Uterus (tissue), 4 donors: ENCODE results near the gene HHAT. TPM values are rescaled to one million over a fixed set of nuclear protein-coding genes. Genes with fewer than 3 reads are reported as not detected.

Source experiments
- DNase-seq, 2 donors: peaks; one replicate each; pipeline ENCODE4 v3.0.0-alpha.2; 2019 to 2020
- H3K27ac ChIP-seq, 2 donors: fragments of 200-600 bp; sonication (generic); 1 replicate in 1 of 2; 2 replicates in 1 of 2; pipeline ENCODE4 v1.5.1; 2016 to 2018
- H3K27me3 ChIP-seq, 2 donors: fragments of 200-600 bp; sonication (generic); one replicate each; pipeline ENCODE4 v1.5.1; 2018 to 2019; ENCODE audit warnings: control low read depth in 1 of 2
- H3K36me3 ChIP-seq, 2 donors: fragments of 200-600 bp; sonication (generic); one replicate each; pipeline ENCODE4 v1.5.1; 2019; ENCODE audit warnings: control low read depth in 1 of 2
- H3K4me1 ChIP-seq, 2 donors: fragments of 200-600 bp; sonication (generic); one replicate each; pipeline ENCODE4 v1.5.1; 2018 to 2019; ENCODE audit warnings: control low read depth in 1 of 2
- H3K4me3 ChIP-seq, 2 donors: fragments of 200-600 bp; sonication (generic); 1 replicate in 1 of 2; 2 replicates in 1 of 2; pipeline ENCODE4 v1.5.1; 2018 to 2019; ENCODE audit warnings: mild to moderate bottlenecking in 1 of 2
- H3K9me3 ChIP-seq, 2 donors: fragments of 200-600 bp; sonication (generic); one replicate each; pipeline ENCODE4 v1.5.1; 2019; ENCODE audit warnings: control low read depth in 1 of 2
- CTCF ChIP-seq, 4 experiments: fragments of 200-600 bp in 2 of 4; fragments of 450-650 bp in 2 of 4; sonication (generic) in 2 of 4; IDR thresholded peaks; one replicate each; pipeline ENCODE4 v1.5.1; 2016 to 2019; ENCODE audit warnings: antibody characterized with exemption in 4 of 4, mild to moderate bottlenecking in 2 of 4, moderate library complexity in 1 of 4
- POLR2A ChIP-seq, 2 donors: fragments of 450-650 bp; IDR thresholded peaks; one replicate each; pipeline ENCODE4 v1.6.1; 2016; ENCODE audit warnings: antibody characterized with exemption in 2 of 2, mild to moderate bottlenecking in 1 of 2, moderate library complexity in 1 of 2
- intact Hi-C: fragments of 100-400 bp; cut with DNase I; formaldehyde crosslinking; loops from one replicate; pipeline ENCODE4 v1.15.1; 2023; ENCODE audit warnings: low total_unique reads
- total RNA-seq, 4 donors: library from RNA; depleted of rRNA in 3 of 4; stranded (reverse); fragments of >200 nt in 3 of 4; gene quantifications; one replicate each; pipeline versions ENCODE4 v1.1.0 to v1.2.4, GENCODE V29; 2014 to 2023
- donor health status: DM: yes; HTN: yes; CAD: no.

The HHAT gene
- total RNA-seq, 4 donors from 2014 or later: 0.88 to 10.9 (median 3.4) TPM

GRCh38 chr1:210483821-210484220 lies 155.1 kb downstream of the HHAT start:
- TF ChIP-seq CTCF (IDR thresholded peaks at IDR 0.05): no peak
- TF ChIP-seq POLR2A (IDR thresholded peaks at IDR 0.05): no peak
- no peaks in the 10 kb centered on the region for H3K9me3 ChIP-seq
- H3K27ac ChIP-seq: no peak overlapping the region
- no peaks in the 10 kb centered on the region for H3K27me3 ChIP-seq
- H3K4me3 ChIP-seq: no peak overlapping the region
- intact Hi-C loops: no loop called here
- no peak for DNase-seq
- no peaks in the 10 kb centered on the region for H3K4me1 ChIP-seq
- no peaks in the 10 kb centered on the region for H3K36me3 ChIP-seq

GRCh38 chr1:210487021-210487420 lies 158.3 kb downstream of the HHAT start:
- intact Hi-C loops: no loop called here
- Histone ChIP-seq H3K4me1 (no peaks in the 10 kb centered on the region), H3K27me3 (no peaks in the 10 kb centered on the region), H3K36me3 (no peaks in the 10 kb centered on the region), H3K4me3 (no peak overlapping the region), H3K27ac (no peak overlapping the region), H3K9me3 (no peaks in the 10 kb centered on the region)
- TF ChIP-seq POLR2A (IDR thresholded peaks at IDR 0.05): no peak
- no peak for TF ChIP-seq CTCF (IDR thresholded peaks at IDR 0.05)
- DNase-seq: no peak

- intact Hi-C loops: no loop called here
- H3K9me3 ChIP-seq: no peaks in the 10 kb centered on the region
- no peak for DNase-seq
- no peak overlapping the region for H3K4me3 ChIP-seq
- no peak for TF ChIP-seq POLR2A (IDR thresholded peaks at IDR 0.05)
- no peak for TF ChIP-seq CTCF (IDR thresholded peaks at IDR 0.05)
- H3K27me3 ChIP-seq: no peaks in the 10 kb centered on the region
- no peak overlapping the region for H3K27ac ChIP-seq
- no peaks in the 10 kb centered on the region for H3K36me3 ChIP-seq
- no peaks in the 10 kb centered on the region for H3K4me1 ChIP-seq
Observed at GRCh38 chr1:210489491-210489890, 160.8 kb downstream of the HHAT start.

GRCh38 chr1:210490781-210491180 lies 162.1 kb downstream of the HHAT start:
- no peak for DNase-seq
- TF ChIP-seq POLR2A (IDR thresholded peaks at IDR 0.05): no peak
- no peak for TF ChIP-seq CTCF (IDR thresholded peaks at IDR 0.05)
- Histone ChIP-seq H3K27ac (no peak overlapping the region), H3K36me3 (no peaks in the 10 kb centered on the region), H3K27me3 (no peaks in the 10 kb centered on the region), H3K4me1 (no peaks in the 10 kb centered on the region), H3K4me3 (no peak overlapping the region), H3K9me3 (no peaks in the 10 kb centered on the region)
- intact Hi-C loops: no loop called here

- Histone ChIP-seq H3K4me3 (no peak overlapping the region), H3K27ac (no peak overlapping the region), H3K4me1 (no peaks in the 10 kb centered on the region), H3K27me3 (no peaks in the 10 kb centered on the region), H3K9me3 (no peaks in the 10 kb centered on the region), H3K36me3 (no peaks in the 10 kb centered on the region)
- no peak for DNase-seq
- intact Hi-C loops: no loop called here
- TF ChIP-seq CTCF (IDR thresholded peaks at IDR 0.05): no peak
Observed at GRCh38 chr1:210496063-210496462, 167.4 kb downstream of the HHAT start.
